GM12873 (cell line): ENCODE measurements around the gene CEACAM4.

Source experiments
- TF ChIP-seq, protein P1 (sequence below): IDR thresholded peaks from 2 replicates; pipeline ENCODE4 v1.5.1; 2012; ENCODE audit warnings: low read depth, mild to moderate bottlenecking, moderate library complexity, low read length, control low read depth; ENCODE audit not compliant: insufficient read depth; ENCODE audit errors: missing control alignments

CEACAM4 gene

GRCh38 chr19:41626877-41627276 lies at the start of gene CEACAM4:
Gene CEACAM4, minus strand, starts transcription at chr19:41627074. Its CDS starts 111 bp downstream, at chr19:41626963.
- TF ChIP-seq, protein P1, sequence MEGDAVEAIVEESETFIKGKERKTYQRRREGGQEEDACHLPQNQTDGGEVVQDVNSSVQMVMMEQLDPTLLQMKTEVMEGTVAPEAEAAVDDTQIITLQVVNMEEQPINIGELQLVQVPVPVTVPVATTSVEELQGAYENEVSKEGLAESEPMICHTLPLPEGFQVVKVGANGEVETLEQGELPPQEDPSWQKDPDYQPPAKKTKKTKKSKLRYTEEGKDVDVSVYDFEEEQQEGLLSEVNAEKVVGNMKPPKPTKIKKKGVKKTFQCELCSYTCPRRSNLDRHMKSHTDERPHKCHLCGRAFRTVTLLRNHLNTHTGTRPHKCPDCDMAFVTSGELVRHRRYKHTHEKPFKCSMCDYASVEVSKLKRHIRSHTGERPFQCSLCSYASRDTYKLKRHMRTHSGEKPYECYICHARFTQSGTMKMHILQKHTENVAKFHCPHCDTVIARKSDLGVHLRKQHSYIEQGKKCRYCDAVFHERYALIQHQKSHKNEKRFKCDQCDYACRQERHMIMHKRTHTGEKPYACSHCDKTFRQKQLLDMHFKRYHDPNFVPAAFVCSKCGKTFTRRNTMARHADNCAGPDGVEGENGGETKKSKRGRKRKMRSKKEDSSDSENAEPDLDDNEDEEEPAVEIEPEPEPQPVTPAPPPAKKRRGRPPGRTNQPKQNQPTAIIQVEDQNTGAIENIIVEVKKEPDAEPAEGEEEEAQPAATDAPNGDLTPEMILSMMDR, result no peak

GRCh38 chr19:41671486-41671885 lies 44.6 kb upstream of the CEACAM4 start:
- TF ChIP-seq, protein P1, result no peak

DNA sequence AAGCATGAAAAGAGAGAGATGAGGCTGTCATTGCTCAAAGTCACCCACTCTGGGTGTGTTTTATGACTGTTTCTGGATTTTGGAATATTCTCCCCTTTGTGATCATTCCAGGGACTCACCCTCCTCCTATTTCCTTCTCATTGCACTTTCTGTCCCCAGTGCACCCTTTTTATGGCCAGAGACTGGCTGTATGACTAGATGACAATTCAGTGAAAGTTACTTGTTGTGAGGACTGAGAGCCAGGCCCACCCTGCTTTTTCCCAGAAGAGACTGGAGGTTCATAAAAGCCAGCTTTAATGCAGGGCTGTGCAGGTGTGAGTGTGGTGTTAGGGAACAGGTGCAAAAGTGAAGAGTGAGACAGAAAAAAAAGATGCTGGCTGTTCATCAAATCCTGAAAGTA lies 43.9 kb upstream of the CEACAM4 start:
- TF ChIP-seq, protein P1, result no peak

DNA sequence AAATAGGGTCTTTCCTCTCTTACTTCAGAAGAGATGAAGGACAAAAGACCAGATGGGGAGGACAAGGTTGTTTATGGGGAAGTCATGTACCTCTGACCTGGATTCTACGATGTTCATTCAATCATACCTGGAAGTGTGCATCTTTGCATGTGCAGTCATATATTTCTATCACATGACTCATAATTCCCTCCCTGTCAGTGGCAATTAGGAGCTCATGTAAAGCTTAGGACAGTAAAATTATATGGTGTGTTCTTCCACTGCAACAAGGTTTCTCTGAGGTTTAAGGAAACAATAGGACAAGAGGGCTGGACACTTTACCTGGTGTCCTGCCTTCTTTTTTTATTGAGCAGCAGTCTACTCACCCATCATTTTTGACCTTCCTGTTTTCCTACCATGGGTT lies 41.4 kb upstream of the CEACAM4 start:
- TF ChIP-seq, protein P1, result no peak

DNA sequence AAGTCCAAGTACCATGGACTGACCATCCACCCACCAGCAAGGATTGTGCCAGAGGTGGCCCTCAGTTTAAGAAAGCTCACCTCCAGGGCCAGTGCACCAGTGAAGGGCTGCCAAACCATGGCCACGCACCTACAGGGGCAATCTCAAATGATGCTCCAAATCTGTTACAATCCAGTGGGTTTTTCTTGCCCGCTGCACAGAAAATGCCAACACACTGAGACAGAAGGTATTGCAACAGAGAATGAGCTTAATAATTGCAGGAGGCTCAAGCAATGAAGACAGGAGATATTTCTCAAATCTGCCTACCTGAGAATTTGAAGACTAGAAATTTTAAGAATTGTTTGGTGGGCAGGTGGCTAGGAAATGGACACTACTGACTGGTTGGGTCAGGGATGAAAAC lies 39.2 kb upstream of the CEACAM4 start:
- TF ChIP-seq, protein P1, result no peak

DNA sequence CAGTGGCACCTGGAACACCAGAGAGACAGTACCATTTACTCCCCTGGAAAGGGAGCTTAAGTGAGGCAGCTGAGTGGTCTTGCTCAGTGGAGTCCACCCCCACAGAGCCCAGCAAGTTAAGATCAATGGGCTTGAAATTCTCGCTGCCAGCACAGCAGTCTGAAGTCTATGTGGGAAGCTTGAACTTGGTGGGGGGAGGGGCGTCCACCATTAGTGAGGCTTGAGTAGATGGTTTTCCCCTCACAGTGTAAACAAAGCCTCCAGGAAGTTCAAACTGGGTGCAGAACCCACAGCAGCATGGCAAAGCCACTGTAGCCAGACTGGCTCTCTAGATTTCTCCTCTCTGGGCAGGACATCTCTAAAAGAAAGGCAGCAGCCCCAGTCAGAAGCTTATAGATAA lies 30.3 kb upstream of the CEACAM4 start:
- TF ChIP-seq, protein P1, result no peak

DNA sequence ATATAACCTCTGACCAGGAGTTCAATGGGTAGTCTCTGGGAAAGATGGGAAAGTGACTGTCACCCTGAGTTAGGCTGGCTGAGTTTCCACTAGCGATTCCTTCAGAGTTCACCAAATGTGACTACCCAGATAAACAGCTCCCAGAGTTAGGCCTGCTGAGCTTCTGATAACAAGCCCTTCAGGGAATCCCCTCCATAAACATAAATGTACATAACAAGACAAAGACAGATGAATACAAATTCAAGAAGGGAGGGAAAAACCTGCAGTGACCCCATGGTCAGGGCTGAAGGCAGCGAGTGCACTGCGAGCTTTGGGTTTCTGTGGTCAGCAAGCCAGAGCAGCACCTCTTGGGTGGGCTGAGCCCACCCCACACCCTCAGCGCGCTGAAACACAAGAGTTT lies 25.4 kb upstream of the CEACAM4 start:
- TF ChIP-seq, protein P1, result no peak
